Activated CD4-positive, alpha-beta T cell treated with anti-CD3 and anti-CD28 coated beads for 36 hours (primary cell): Measurements from ENCODE around the gene CRYGN. TPM values are rescaled to one million over a fixed set of nuclear protein-coding genes. Genes with fewer than 3 reads are reported as not detected.

ENCODE experiments used
- ATAC-seq: fragments of 200-7000 bp; cut with Tn5 transposase; one replicate; pipeline ENCODE4 v1.10.0; 2021; ENCODE audit warnings: mild to moderate bottlenecking, moderate library complexity
- CTCF ChIA-PET: fragments of 350-600 bp; sonication (Branson Sonifier 250); formaldehyde crosslinking; loops from one replicate; lab custom pipeline; 2021; ENCODE audit warnings: antibody characterized with exemption; lab: Charles Lee
- POLR2A ChIA-PET: fragments of 350-600 bp; sonication (Branson Sonifier 250); formaldehyde crosslinking; loops from one replicate; lab custom pipeline; 2021; ENCODE audit warnings: antibody characterized with exemption, inconsistent platforms; lab: Charles Lee
- DNase-seq: peaks from one replicate; pipeline ENCODE4 v3.0.0-alpha.2; 2020
- H3K27ac Mint-ChIP-seq: one replicate; pipeline ENCODE4 v1.8.0; 2021; ENCODE audit warnings: mixed read lengths
- H3K27me3 Mint-ChIP-seq: one replicate; pipeline ENCODE4 v1.8.0; 2021; ENCODE audit warnings: mixed read lengths
- H3K36me3 Mint-ChIP-seq: one replicate; pipeline ENCODE4 v1.8.0; 2021; ENCODE audit warnings: low read depth, mixed read lengths
- H3K4me1 Mint-ChIP-seq: one replicate; pipeline ENCODE4 v1.8.0; 2021; ENCODE audit warnings: mixed read lengths
- H3K4me3 Mint-ChIP-seq: one replicate; pipeline ENCODE4 v1.8.0; 2021; ENCODE audit warnings: mild to moderate bottlenecking, moderate library complexity, mixed read lengths
- H3K9me3 Mint-ChIP-seq: one replicate; pipeline ENCODE4 v1.8.0; 2021; ENCODE audit warnings: low read depth, mixed read lengths
- intact Hi-C, 2 experiments: fragments of 100-400 bp; cut with DNase I in 1 of 2; cut with micrococcal nuclease in 1 of 2; formaldehyde crosslinking; loops; one replicate each; pipeline versions ENCODE4 v1.14.2 to v1.15.1; 2022 to 2024; cut with DNase I, micrococcal nuclease
- total RNA-seq, 2 experiments: library from RNA; stranded (reverse); gene quantifications; one replicate each; pipeline ENCODE4 v1.2.3, GENCODE V29; 2021

Gene CRYGN
- total RNA-seq, 2 experiments from 2014 or later = 0.11 TPM; not detected in 1

- intact Hi-C loops = no loop called here
- Mint-ChIP-seq H3K27ac (no peak overlapping the region), H3K4me3 (no peak overlapping the region), H3K36me3 (no peaks in the 10 kb centered on the region), H3K27me3 (no peaks in the 10 kb centered on the region), H3K4me1 (peaks cover 50% of the 10 kb centered on the region), H3K9me3 (no peaks in the 10 kb centered on the region)
- ATAC-seq = no peak
- ChIA-PET POLR2A (no interaction called here), CTCF (interaction anchor here (1.1 kb wide), 1 partner anchor 17 kb away, joined by 4 read pairs; no protein-coding TSS in a partner anchor)
- no peak for DNase-seq
These were observed 8.1 kb downstream of the CRYGN start for GRCh38 chr7:151431768-151432311.

- Mint-ChIP-seq H3K36me3 (no peaks in the 10 kb centered on the region), H3K27ac (no peak overlapping the region), H3K27me3 (no peaks in the 10 kb centered on the region), H3K9me3 (no peaks in the 10 kb centered on the region), H3K4me1 (peaks cover 51% of the 10 kb centered on the region), H3K4me3 (no peak overlapping the region)
- ChIA-PET CTCF (interaction anchor here (0.7 to 1.1 kb wide), 2 partner anchors 18 kb away, joined by 3 to 4 read pairs; no protein-coding TSS in a partner anchor), POLR2A (no interaction called here)
- intact Hi-C loops = no loop called here
- no peak for DNase-seq
- ATAC-seq = no peak
These were observed 8.6 kb downstream of the CRYGN start for GRCh38 chr7:151431281-151431767.

- H3K27ac Mint-ChIP-seq = no peak overlapping the region
- H3K9me3 Mint-ChIP-seq = no peaks in the 10 kb centered on the region
- H3K4me3 Mint-ChIP-seq = no peak overlapping the region
- DNase-seq (no peak), ATAC-seq (no peak)
- ChIA-PET CTCF (interaction anchor here (0.6 to 1.2 kb wide), 4 partner anchors 19 to 62 kb away, joined by 3 to 6 read pairs (median 3); no protein-coding TSS in a partner anchor), POLR2A (no interaction called here)
- intact Hi-C loops = no loop called here
- no peaks in the 10 kb centered on the region for H3K27me3 Mint-ChIP-seq
- no peaks in the 10 kb centered on the region for H3K36me3 Mint-ChIP-seq
- H3K4me1 Mint-ChIP-seq = peaks cover 51% of the 10 kb centered on the region
These were observed 9.3 kb downstream of the CRYGN start for GRCh38 chr7:151430391-151431205.

- H3K9me3 Mint-ChIP-seq = no peaks in the 10 kb centered on the region
- intact Hi-C loops = no loop called here
- H3K36me3 Mint-ChIP-seq = no peaks in the 10 kb centered on the region
- no peaks in the 10 kb centered on the region for H3K27me3 Mint-ChIP-seq
- DNase-seq (peak; percentile 69), ATAC-seq (peak; percentile 63)
- peak overlapping the region; percentile 63 for H3K27ac Mint-ChIP-seq
- H3K4me1 Mint-ChIP-seq = peaks cover 51% of the 10 kb centered on the region
- ChIA-PET CTCF (interaction anchor here (0.6 to 1.2 kb wide), 3 partner anchors 17 to 61 kb away, joined by 3 to 6 read pairs (median 3); no protein-coding TSS in a partner anchor), POLR2A (interaction anchor here (0.6 kb wide), 1 partner anchor 18 kb away, joined by 3 read pairs; no protein-coding TSS in a partner anchor)
- H3K4me3 Mint-ChIP-seq = no peak overlapping the region
These were observed 10.2 kb downstream of the CRYGN start for GRCh38 chr7:151429560-151430331.

GRCh38 chr7:151429237-151429559, 10.7 kb downstream of the CRYGN start:
- H3K27me3 Mint-ChIP-seq = no peaks in the 10 kb centered on the region
- H3K4me1 Mint-ChIP-seq = peaks cover 50% of the 10 kb centered on the region
- no peaks in the 10 kb centered on the region for H3K36me3 Mint-ChIP-seq
- ChIA-PET CTCF (interaction anchor here (1.2 kb wide), 1 partner anchor 58 kb away, joined by 3 read pairs; no protein-coding TSS in a partner anchor), POLR2A (interaction anchor here (0.6 kb wide), 1 partner anchor 17 kb away, joined by 3 read pairs; no protein-coding TSS in a partner anchor)
- DNase-seq (no peak), ATAC-seq (no peak)
- H3K4me3 Mint-ChIP-seq = no peak overlapping the region
- intact Hi-C loops = no loop called here
- peak overlapping the region; percentile 25 for H3K27ac Mint-ChIP-seq
- no peaks in the 10 kb centered on the region for H3K9me3 Mint-ChIP-seq

- no peak overlapping the region for H3K4me3 Mint-ChIP-seq
- intact Hi-C loops = no loop called here
- CTCF ChIA-PET = no interaction called here
- H3K9me3 Mint-ChIP-seq = no peaks in the 10 kb centered on the region
- peak overlapping the region; percentile 28 for H3K27ac Mint-ChIP-seq
- POLR2A ChIA-PET = interaction anchor here (0.6 kb wide), 1 partner anchor 57 kb away, joined by 4 read pairs; no protein-coding TSS in a partner anchor
- no peaks in the 10 kb centered on the region for H3K27me3 Mint-ChIP-seq
- DNase-seq (no peak), ATAC-seq (no peak)
- H3K36me3 Mint-ChIP-seq = no peaks in the 10 kb centered on the region
- H3K4me1 Mint-ChIP-seq = peaks cover 50% of the 10 kb centered on the region
These were observed 11.3 kb downstream of the CRYGN start for GRCh38 chr7:151428378-151429236.

GRCh38 chr7:151427705-151428377, 12.1 kb downstream of the CRYGN start:
- ChIA-PET POLR2A (interaction anchor here (0.6 kb wide), 1 partner anchor 58 kb away, joined by 4 read pairs; no protein-coding TSS in a partner anchor), CTCF (interaction anchor here (1.2 kb wide), 1 partner anchor 114 kb away, joined by 3 read pairs; no protein-coding TSS in a partner anchor)
- Mint-ChIP-seq H3K9me3 (peaks cover under 1% of the 10 kb centered on the region), H3K27me3 (no peaks in the 10 kb centered on the region), H3K4me1 (peaks cover 43% of the 10 kb centered on the region), H3K4me3 (no peak overlapping the region), H3K36me3 (no peaks in the 10 kb centered on the region), H3K27ac (no peak overlapping the region)
- intact Hi-C loops = no loop called here
- DNase-seq (no peak), ATAC-seq (no peak)

GRCh38 chr7:151426904-151427704, 12.8 kb downstream of the CRYGN start:
- POLR2A ChIA-PET = no interaction called here
- intact Hi-C loops = no loop called here
- Mint-ChIP-seq H3K4me1 (peaks cover 38% of the 10 kb centered on the region), H3K27ac (no peak overlapping the region), H3K36me3 (no peaks in the 10 kb centered on the region), H3K27me3 (no peaks in the 10 kb centered on the region), H3K9me3 (peaks cover 8% of the 10 kb centered on the region), H3K4me3 (no peak overlapping the region)
- CTCF ChIA-PET = interaction anchor here (1.2 kb wide), 1 partner anchor 113 kb away, joined by 3 read pairs; no protein-coding TSS in a partner anchor
- ATAC-seq = no peak
- DNase-seq = no peak

- ATAC-seq = no peak
- no peak for DNase-seq
- Mint-ChIP-seq H3K9me3 (peaks cover 9% of the 10 kb centered on the region), H3K4me1 (peaks cover 34% of the 10 kb centered on the region), H3K36me3 (no peaks in the 10 kb centered on the region), H3K27me3 (no peaks in the 10 kb centered on the region), H3K27ac (no peak overlapping the region), H3K4me3 (no peak overlapping the region)
- ChIA-PET POLR2A (interaction anchor here (0.5 kb wide), 1 partner anchor 78 kb away, joined by 5 read pairs; no protein-coding TSS in a partner anchor), CTCF (interaction anchor here (1.2 kb wide), 1 partner anchor 112 kb away, joined by 3 read pairs; no protein-coding TSS in a partner anchor)
- intact Hi-C loops = no loop called here
These were observed 13.5 kb downstream of the CRYGN start for GRCh38 chr7:151426441-151426903.
